GM12872 (cell line): ENCODE measurements around the gene C1orf198.

Source experiments
- CTCF ChIP-seq: IDR thresholded peaks from 3 replicates; pipeline ENCODE4 v1.5.1; 2011; ENCODE audit warnings: low read depth, mild to moderate bottlenecking, low read length, moderate library complexity; ENCODE audit not compliant: insufficient read depth

The C1orf198 gene

DNA sequence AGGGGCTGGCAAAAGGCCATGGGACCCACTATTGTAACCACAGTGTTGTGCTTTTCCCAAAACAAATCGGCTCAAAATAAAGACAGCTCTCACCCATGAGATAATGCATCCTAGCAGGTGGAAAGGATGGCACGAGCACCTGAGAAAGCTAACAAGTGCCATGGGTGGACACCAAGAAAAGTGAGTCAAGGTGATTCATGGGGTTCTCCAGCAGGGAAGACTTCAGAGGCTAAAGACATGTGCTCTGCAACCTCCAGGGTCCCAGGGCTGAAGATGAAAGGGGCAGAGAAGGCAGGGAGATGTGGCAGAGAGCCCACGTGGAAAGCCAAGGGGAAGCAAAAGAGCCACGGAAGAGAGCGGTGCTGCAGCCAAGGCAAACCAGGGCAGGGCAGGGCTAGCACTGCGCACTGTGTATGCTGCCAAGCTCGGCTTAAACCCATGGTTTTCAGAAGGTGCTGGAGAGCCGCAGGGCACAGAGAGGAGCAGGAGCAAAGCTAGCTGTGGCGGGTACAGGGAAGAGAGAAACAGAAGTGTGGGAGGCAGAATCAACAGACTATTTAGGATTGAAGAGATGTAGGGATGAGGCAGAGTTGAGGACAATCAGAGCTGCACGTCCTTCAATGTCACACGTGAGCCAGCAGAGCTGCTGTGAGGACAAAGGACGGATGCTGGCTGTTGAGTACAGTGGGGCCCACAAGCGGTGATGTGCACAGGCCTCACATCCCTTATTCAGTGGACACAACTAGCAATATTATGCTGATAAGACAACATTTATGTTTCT lies 41.8 kb upstream of the C1orf198 start:
- no peak for TF ChIP-seq CTCF

GRCh38 chr1:230907472-230908205 lies 39.3 kb upstream of the C1orf198 start:
- no peak for TF ChIP-seq CTCF

DNA sequence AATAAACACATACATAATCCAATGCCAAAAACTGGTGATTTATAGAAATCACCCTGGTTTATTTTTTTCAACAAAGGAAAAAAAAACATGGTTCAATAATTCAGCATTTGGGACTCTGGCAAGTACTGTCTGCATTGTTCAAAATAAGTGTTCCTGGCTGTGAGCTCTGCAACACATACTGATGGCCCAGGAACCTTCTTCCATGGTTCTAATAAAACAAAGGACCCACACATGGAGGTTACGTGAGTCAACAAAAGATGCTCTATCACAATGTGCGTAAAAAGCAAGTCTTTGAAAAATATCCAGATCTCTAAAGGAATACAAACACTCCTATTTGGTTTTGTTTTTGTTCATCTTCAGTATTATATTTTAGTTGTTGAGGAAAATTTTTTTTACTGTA lies 37.9 kb upstream of the C1orf198 start:
- no peak for TF ChIP-seq CTCF

GRCh38 chr1:230905733-230906132 lies 37.4 kb upstream of the C1orf198 start:
- TF ChIP-seq CTCF = no peak

DNA sequence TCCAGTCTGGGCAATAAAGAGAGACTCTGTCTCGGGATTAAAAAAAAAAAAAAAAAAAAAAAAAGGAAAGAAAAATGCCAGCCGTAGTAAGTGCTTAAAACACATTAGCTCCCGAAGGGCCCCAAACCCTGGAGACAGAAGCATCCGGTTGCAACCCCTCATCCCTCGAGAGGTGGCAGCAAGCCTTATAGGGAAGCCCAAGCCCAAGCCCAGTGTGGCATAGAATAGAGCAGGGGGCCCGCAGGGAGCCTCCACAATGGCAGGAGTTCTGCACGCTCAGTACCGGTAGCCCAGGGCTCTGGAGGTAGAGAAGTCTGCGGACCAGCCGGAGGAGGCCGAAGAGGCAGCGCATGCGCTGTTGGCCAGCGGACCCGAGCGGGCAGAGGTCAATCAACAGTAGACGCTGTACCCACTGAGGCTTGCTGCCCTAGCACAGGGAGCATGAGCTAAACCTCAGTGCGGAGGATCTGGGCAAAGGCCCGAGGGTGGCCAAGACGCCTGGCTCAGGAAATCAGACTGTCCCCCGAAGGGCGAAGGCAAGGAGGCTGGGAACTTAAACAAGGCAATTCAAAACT lies 34.1 kb upstream of the C1orf198 start:
- no peak for TF ChIP-seq CTCF

GRCh38 chr1:230901671-230902070 lies 33.4 kb upstream of the C1orf198 start:
- no peak for TF ChIP-seq CTCF

GRCh38 chr1:230900984-230901383 lies 32.7 kb upstream of the C1orf198 start:
- TF ChIP-seq CTCF = no peak
